ENCODE results near the gene MRPS24. TPM values are rescaled to one million over a fixed set of nuclear protein-coding genes. Genes with fewer than 3 reads are reported as not detected.

MRPS24 gene
- total RNA-seq, 1 experiment from 2014 or later, result 116 TPM

GRCh38 chr7:43884617-43885016 is 15.3 kb upstream of the MRPS24 start:
- no peak overlapping the region for H4K8ac ChIP-seq (replicated peaks; ENCODE audit: insufficient read length, low read depth, low read length)
- no CpG with 5 or more reads among the region's 4 CpGs for WGBS (ENCODE audit: extremely low coverage, insufficient read length, low lambda C conversion rate)
- H2AK5ac ChIP-seq (ENCODE audit: insufficient read length, low read length), result no peak overlapping the region
- TF ChIP-seq CTCF (conservative IDR thresholded peaks at IDR 0.05), result no peak
- H3K9ac ChIP-seq (ENCODE audit: extremely low read depth, insufficient read length, low read length), result no peak overlapping the region
- no peak overlapping the region for H3K4me2 ChIP-seq (ENCODE audit: insufficient read depth, insufficient read length, low read length)
- H3K4ac ChIP-seq (ENCODE audit: low read depth, low read length), result no peak overlapping the region
- H3K9me3 ChIP-seq (ENCODE audit: control insufficient read depth, low read depth, low read length), result no peaks in the 10 kb centered on the region
- no peak overlapping the region for H3K27ac Mint-ChIP-seq
- H3K4me3 Mint-ChIP-seq, result no peak overlapping the region
- H3K9me3 Mint-ChIP-seq, result no peaks in the 10 kb centered on the region; a peak in 1 of 5 replicates
- no peaks in the 10 kb centered on the region for H3K27me3 ChIP-seq (ENCODE audit: insufficient read depth, low read length)
- H3T11ph ChIP-seq (ENCODE audit: low read length), result no peak overlapping the region
- no peak overlapping the region for H2BK12ac ChIP-seq (ENCODE audit: insufficient read length, low read depth, low read length)
- H2BK5ac ChIP-seq (ENCODE audit: insufficient read length, low read length), result no peak overlapping the region
- H3K18ac ChIP-seq (ENCODE audit: insufficient read length, low read depth, low read length), result no peak overlapping the region
- peaks cover 10 to 16% of the 10 kb centered on the region in 2 experiments for H3K4me1 Mint-ChIP-seq
- no peak overlapping the region for H3K27ac ChIP-seq (ENCODE audit: insufficient read length, low read depth, low read length)
- H3K4me1 ChIP-seq (ENCODE audit: insufficient read depth, low read length), result peaks cover 4% of the 10 kb centered on the region; the same call in 1 of the 2 replicates
- H4K20me1 ChIP-seq (ENCODE audit: control insufficient read depth, insufficient read depth, insufficient read length), result no peaks in the 10 kb centered on the region
- H3K79me2 ChIP-seq (ENCODE audit: insufficient read depth, low read length), result no peaks in the 10 kb centered on the region
- no peak overlapping the region for H2AFZ ChIP-seq (ENCODE audit: low read length)
- H2BK120ac ChIP-seq (ENCODE audit: low read depth, low read length, poor library complexity, severe bottlenecking), result no peak overlapping the region
- DNase-seq, result no peak
- H3K36me3 Mint-ChIP-seq (ENCODE audit: insufficient read depth in 1 of 3, low read depth in 3 of 3), result peaks cover 2 to 43% (median 17%) of the 10 kb centered on the region in 3 experiments; a peak in 5 of 7 replicates
- no peaks in the 10 kb centered on the region for H3K79me1 ChIP-seq (ENCODE audit: insufficient read depth, low read depth, low read length, poor library complexity, severe bottlenecking)
- no peaks in the 10 kb centered on the region for H3K27me3 Mint-ChIP-seq (ENCODE audit: low read depth)
- no peak overlapping the region for H3K14ac ChIP-seq (ENCODE audit: insufficient read depth, low read length)
- H4K5ac ChIP-seq (ENCODE audit: insufficient read length, low read depth, low read length), result no peak overlapping the region
- H3K23me2 ChIP-seq (ENCODE audit: insufficient read length, low read depth, low read length, poor library complexity, severe bottlenecking), result no peaks in the 10 kb centered on the region
- no peak overlapping the region for H2BK20ac ChIP-seq (ENCODE audit: low read depth, low read length, poor library complexity, severe bottlenecking)
- H3K56ac ChIP-seq (ENCODE audit: insufficient read length, low read depth, low read length), result no peak overlapping the region
- H4K91ac ChIP-seq (ENCODE audit: insufficient read length, low read depth, low read length), result no peak overlapping the region
- no peak overlapping the region for H3K23ac ChIP-seq (ENCODE audit: insufficient read length, low read depth, low read length)
- no peak overlapping the region for H2BK15ac ChIP-seq (ENCODE audit: low read depth, low read length)
